ENCODE results near the gene PDE1A.

PDE1A gene

GRCh38 chr2:182372661-182373060 is 54.2 kb downstream of the PDE1A start:
- no peak for DNase-seq
- peaks cover 20% of the 10 kb centered on the region for H3K9me3 Mint-ChIP-seq
- peaks cover 4% of the 10 kb centered on the region for H3K27me3 Mint-ChIP-seq (ENCODE audit: low read depth, poor library complexity)
- TF ChIP-seq CTCF (IDR thresholded peaks at IDR 0.05) = no peak
- H3K4me3 Mint-ChIP-seq = no peak overlapping the region
- H3K36me3 Mint-ChIP-seq (ENCODE audit: low read depth) = no peaks in the 10 kb centered on the region
- H3K27ac Mint-ChIP-seq = no peak overlapping the region
- no peaks in the 10 kb centered on the region for H3K4me1 Mint-ChIP-seq

- DNase-seq = no peak
- H3K27ac Mint-ChIP-seq = no peak overlapping the region
- H3K4me1 Mint-ChIP-seq = no peaks in the 10 kb centered on the region
- H3K4me3 Mint-ChIP-seq = no peak overlapping the region
- no peaks in the 10 kb centered on the region for H3K36me3 Mint-ChIP-seq (ENCODE audit: low read depth)
- no peak for TF ChIP-seq CTCF (IDR thresholded peaks at IDR 0.05)
- H3K27me3 Mint-ChIP-seq (ENCODE audit: low read depth, poor library complexity) = no peaks in the 10 kb centered on the region
- H3K9me3 Mint-ChIP-seq = no peaks in the 10 kb centered on the region
These were observed 57.8 kb downstream of the PDE1A start for GRCh38 chr2:182368996-182369395.

- no peaks in the 10 kb centered on the region for H3K36me3 Mint-ChIP-seq (ENCODE audit: low read depth)
- TF ChIP-seq CTCF (IDR thresholded peaks at IDR 0.05) = no peak
- no peaks in the 10 kb centered on the region for H3K27me3 Mint-ChIP-seq (ENCODE audit: low read depth, poor library complexity)
- no peak overlapping the region for H3K27ac Mint-ChIP-seq
- no peaks in the 10 kb centered on the region for H3K9me3 Mint-ChIP-seq
- H3K4me3 Mint-ChIP-seq = no peak overlapping the region
- H3K4me1 Mint-ChIP-seq = no peaks in the 10 kb centered on the region
- no peak for DNase-seq
These were observed 58.4 kb downstream of the PDE1A start for GRCh38 chr2:182368446-182368845.

GRCh38 chr2:182367401-182367800 is 59.4 kb downstream of the PDE1A start:
- Mint-ChIP-seq H3K4me1 (no peaks in the 10 kb centered on the region), H3K27ac (no peak overlapping the region), H3K36me3 (ENCODE audit: low read depth) (no peaks in the 10 kb centered on the region), H3K4me3 (no peak overlapping the region), H3K9me3 (no peaks in the 10 kb centered on the region), H3K27me3 (ENCODE audit: low read depth, poor library complexity) (no peaks in the 10 kb centered on the region)
- DNase-seq = no peak
- TF ChIP-seq CTCF (IDR thresholded peaks at IDR 0.05) = no peak

GRCh38 chr2:182366628-182367027 is 60.2 kb downstream of the PDE1A start:
- no peak overlapping the region for H3K27ac Mint-ChIP-seq
- H3K4me1 Mint-ChIP-seq = no peaks in the 10 kb centered on the region
- TF ChIP-seq CTCF (IDR thresholded peaks at IDR 0.05) = no peak
- no peaks in the 10 kb centered on the region for H3K9me3 Mint-ChIP-seq
- no peaks in the 10 kb centered on the region for H3K27me3 Mint-ChIP-seq (ENCODE audit: low read depth, poor library complexity)
- H3K4me3 Mint-ChIP-seq = no peak overlapping the region
- H3K36me3 Mint-ChIP-seq (ENCODE audit: low read depth) = no peaks in the 10 kb centered on the region
- DNase-seq = no peak

GRCh38 chr2:182365855-182366254 is 61.0 kb downstream of the PDE1A start:
- no peak for TF ChIP-seq CTCF (IDR thresholded peaks at IDR 0.05)
- DNase-seq = no peak
- no peak overlapping the region for H3K27ac Mint-ChIP-seq
- no peak overlapping the region for H3K4me3 Mint-ChIP-seq
- H3K4me1 Mint-ChIP-seq = no peaks in the 10 kb centered on the region
- no peaks in the 10 kb centered on the region for H3K9me3 Mint-ChIP-seq
- no peaks in the 10 kb centered on the region for H3K36me3 Mint-ChIP-seq (ENCODE audit: low read depth)
- H3K27me3 Mint-ChIP-seq (ENCODE audit: low read depth, poor library complexity) = no peaks in the 10 kb centered on the region
